HG03108 (cell line): ENCODE results near the gene SSC4D.
"Not testable (repeated sequence)": the region's sequence is repeated elsewhere in the genome, so short reads cannot be mapped to it uniquely, and the experiment has no call there.

ENCODE experiments used
- ATAC-seq: cut with Tn5 transposase; IDR thresholded peaks from one replicate; pipeline ENCODE4 v1.9.1; 2021; ENCODE audit warnings: moderate library complexity; ENCODE audit not compliant: unreplicated experiment

The SSC4D gene

DNA sequence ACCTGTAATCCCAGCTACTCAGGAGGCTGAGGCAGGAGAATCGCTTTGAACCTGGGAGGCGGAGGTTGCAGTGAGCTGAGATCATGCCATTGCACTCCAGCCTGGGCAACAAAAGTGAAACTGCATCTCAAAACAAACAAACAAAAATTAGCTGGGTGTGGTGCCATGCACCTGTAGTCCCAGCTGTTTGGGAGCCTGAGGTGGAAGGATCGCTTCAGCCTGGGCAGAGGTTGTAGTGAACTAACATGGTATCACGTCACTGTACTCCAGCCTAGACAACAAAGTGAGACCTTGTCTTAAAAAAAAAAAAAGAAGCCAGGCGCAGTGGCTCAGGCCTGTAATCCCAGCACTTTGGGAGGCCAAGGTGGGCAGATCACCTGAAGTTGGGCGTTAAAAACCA, 21.7 kb downstream of the SSC4D start:
- ATAC-seq: not testable (repeated sequence)

DNA sequence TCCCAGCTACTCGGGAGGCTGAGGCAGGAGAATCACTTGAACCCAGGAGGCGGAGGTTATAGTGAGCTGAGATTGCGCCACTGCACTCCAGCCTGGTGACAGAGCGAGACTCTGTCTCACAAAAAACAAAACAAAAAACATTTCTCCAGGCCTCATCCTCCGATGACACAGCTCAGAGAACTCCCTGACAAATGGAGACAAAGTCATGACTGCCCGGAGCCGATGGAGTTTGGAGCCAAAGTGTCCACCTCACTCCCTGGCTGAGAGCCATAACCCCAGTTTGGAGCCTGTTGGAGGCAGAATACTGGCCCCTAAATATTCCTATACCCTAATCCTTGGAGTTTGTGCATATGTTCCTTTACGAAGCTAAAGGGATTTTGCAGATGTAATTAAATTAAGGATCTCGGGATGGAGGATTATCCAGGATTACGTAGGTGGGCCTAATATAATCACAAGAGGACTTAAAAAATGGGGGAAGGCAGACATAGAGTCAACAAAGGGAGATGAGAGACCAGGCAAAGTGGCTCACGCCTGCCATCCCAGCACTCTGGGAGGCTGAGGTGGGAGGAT, 22.7 kb downstream of the SSC4D start:
- ATAC-seq: no peak

DNA sequence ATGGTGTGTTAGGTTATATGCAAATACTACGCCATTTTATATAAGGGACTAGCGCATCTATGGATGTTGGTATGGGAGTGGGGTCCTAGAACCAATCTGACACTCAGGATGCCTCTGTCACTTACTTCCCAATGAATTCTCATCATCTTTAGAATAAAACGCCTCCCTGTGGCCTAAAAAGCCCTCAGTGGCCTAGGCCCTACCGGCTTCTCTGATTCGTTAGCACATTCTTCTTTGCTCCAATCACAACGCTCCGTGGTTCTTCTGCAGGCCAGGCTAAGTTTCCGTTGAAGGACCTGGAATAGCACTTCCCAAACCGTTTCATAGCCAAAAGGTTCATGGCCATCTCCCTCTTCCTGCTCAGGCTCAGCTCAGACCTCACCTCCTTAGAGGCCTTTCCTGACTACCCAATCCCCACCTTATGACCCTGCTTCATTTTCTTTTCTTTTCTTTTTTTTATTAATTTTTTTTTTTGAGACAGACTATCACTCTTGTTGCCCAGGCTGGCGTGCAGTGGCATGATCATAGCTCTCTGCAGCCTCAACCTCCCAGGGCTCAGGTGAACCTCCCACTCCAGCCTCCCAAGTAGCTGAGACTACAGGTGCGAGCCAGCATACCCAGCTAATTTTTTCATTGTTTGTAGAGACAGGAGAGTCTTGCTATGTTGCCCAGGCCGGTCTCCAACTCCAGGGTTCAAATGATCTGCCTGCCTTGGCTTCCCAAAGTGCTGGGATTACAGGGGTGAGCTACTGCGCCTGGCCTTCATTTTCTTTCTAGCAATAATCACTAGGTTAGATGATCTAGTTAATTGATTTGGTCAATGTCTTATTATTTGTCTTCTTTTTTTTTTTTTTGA, 26.2 kb downstream of the SSC4D start:
- no peak for ATAC-seq

DNA sequence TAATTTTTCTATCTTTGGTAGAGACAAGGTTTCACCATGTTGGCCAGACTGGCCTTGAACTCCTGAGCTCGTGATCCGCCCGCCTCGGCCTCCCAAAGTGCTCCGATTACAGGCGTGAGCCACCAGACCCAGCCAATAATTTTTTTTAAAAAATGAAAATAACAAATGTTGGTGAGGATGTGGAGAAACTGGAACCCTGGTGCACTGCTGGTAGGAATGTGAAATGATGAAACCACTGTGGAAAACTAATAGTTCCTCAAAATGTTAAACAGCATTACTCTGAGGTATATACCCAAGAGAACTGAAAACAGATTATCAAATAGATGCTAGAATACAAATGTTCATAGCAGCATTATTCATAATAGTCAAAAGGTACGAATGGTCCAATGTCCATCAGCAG, 27.7 kb downstream of the SSC4D start:
- ATAC-seq: no peak

DNA sequence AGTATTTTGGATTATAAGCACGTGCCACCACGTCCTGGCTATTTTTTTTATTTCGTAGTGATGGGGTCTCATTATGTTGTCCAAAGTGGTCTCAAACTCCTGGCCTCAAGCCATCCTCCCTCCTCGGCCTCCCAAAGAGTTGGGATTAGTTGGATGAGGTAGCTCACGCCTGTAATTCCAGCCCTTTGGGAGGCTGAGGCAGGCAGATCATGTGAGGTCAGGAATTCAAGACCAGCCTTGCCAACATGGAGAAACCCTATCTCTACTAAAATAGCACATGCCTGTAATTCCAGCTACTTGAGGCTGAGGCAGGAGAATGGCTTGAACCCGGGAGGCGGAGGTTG, 28.9 kb downstream of the SSC4D start:
- no peak for ATAC-seq

DNA sequence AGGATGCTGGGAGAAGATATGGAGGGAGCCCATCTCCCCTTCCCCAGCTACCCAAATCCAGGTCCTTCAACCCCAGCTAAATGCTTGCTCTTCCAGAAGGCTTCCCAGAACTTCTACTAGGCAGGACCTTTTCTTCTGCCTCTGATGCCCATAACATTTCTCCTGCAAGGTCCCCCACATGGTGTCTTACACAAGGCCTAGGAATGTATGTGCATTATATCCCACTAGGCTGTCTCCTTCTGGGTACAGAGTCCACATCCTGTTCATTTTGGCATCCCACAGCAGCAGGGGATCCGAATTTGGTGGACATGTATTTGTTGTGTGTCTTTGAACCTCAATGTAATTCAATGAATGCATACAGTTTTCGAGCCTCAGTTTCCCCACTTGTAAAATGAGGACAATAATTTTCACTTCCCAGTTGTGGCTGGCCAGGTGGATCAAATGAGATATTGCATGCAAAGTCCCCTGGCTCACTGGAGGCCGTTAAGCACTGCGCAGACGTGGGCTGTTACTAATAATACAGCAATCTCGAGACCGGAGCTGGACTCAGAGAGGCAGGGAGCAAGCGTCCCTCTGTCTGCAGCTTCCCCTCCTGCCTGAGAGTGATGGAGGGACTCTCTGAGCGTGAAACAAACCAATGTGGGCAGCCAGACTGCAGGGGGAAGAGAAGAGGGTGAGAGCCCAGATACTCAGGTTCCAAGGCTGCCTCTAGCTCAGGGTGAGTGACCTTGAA, 32.1 kb downstream of the SSC4D start:
- ATAC-seq: no peak

DNA sequence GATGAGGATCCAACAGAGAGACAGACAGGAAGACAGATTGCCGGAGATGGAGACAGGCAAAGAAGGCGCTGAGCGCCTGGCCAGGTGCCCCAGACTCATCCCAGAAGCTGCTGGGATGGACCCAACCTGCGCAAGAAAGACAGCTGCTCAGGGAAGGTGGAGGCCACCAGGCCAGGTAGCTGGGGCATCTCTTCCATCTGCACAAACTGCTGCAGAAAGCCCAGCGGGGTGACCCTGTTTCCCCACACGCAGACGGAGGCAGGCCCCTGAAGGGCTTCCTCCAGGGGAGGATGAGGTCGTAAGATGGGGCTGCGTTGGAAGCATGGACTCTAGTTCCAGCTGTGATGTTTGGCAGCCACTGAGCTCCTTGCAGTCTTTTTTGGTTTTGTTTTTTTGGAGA, 34.2 kb downstream of the SSC4D start:
- ATAC-seq: no peak

DNA sequence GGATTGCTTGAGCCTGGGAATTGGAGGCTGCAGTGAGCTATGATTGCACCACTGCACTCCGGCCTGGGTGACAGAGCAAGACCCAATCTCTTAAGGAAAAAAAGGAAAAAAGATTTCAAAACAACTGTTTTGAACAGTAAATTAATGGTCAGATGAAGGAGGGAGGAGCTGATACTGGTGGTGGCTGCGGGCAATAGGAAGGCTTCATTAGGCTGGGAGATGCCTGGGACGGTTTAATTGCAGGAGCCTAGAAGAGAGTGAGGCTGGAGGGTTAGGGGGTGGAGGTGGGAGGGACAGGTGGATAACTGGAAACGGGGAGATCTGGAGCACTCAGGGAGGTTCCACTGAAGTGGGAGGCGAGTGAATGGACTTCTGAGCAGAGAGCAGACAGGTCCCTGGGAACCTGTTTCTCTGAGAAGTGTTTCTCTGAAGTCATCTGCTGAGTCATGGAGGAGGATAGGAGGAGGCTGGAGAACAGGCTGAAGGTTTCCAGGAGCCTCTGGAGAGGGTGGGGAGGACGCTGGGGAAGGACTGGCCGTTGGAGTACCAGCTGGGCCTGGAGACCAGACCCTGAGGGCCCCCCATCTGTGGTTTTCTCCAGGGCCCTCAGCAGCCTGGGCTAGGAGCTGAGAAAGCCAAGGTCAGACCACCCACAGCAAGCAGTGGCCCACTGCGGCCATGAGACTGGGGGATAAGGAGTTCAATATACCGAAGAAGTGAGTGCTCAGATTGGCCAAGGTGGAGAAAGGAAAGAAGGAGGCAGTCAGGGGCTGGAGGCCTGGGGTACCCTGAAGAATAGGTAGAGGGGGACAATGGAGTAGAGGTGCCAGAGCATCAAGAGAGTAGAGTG, 36.3 kb downstream of the SSC4D start:
- ATAC-seq: no peak

DNA sequence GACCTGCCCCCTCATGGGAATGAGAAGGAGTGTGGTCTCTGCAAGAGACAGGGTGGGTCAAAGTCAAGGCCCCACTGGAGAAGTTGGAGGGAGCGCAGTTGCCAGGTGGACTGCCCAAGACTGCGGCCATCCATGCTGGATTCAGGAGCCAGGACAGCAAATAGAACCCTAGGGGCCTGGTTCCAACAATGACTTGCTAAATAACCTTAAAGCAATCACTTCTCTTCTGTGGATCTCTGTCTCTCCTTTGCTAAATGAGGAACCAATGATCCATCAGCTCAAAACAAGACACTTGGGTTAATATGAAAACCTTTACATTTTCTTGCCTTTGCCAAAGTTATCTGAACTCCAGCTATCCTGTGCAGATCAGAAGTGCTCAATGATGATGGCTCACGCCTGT, 38.1 kb downstream of the SSC4D start:
- ATAC-seq: no peak

DNA sequence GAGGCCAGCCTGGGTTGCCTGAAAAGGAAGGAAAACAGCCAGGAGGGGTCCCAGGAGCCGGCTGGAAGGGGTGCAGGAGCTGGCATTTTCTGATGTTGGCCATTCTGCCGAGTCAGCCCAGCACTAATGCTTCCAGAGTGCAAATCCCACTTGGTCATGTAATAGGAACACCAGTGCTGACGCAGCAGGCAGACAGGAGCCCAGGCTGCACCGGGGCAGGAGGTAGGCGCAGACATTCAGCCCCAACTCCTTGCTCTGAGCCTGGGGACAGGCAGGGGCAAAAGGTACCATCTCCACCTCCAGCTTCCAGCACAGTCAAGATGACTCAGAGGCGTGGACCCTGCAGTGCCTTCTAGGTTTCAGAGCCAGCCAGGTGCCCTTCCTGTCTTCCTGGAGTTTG, 40.5 kb downstream of the SSC4D start:
- no peak for ATAC-seq

DNA sequence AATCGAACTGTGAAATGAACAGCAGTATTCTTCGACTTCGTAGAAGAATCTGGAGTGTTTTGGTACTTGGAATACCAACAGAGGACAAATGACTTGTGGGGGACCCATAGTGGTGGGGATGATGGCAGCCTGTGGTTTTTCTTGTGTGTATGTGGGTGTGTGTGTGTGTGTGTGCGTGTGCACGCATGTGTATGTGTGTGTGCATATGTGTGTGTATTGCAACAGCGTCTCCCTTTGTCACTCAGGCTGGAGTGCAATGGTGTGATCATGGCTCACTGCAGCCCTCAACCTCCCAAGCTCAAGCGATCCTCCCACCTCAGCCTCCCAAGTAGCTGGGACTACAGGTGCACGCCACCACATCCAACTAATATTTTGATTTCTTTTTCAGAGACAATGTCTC, 41.3 kb downstream of the SSC4D start:
- no peak for ATAC-seq

DNA sequence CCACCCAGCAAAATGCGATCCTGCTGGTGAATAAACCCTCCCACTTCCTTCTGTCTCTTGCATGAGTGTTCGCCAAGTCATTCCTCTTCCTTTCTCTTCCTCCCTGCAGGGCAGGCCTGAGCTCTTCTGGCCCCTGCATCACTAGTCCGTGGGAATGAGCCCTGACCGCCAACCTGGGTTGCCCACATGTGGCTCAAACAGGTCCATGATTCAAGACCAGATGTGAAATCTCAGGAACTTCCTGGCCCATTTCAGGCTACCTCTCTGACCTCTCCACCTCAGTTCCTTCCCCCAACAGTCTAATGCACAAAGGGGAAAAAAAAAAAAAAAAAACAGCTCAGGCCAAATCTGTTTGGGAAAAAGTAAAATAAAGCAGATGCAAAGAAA, 45.3 kb downstream of the SSC4D start:
- no peak for ATAC-seq

DNA sequence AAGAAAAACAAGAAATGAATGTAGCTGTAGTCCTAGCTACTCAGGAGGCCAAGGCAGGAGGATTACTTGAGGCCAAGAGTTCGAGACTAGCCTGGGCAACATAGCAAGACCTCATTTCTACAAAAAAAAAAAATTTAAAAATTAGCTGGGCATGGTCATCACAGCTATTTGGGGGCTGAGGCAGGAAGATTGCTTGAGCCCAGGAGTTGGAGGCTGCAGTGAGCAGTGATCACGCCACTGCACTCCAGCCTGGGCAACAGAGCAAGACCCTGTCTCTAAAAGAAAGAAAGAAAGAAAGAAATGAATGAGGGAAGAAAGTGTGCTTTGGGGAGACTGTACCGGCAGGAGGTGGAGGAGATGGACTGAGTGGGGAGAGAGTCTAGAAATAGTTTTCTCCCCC, 45.7 kb downstream of the SSC4D start:
- not testable (repeated sequence) for ATAC-seq

DNA sequence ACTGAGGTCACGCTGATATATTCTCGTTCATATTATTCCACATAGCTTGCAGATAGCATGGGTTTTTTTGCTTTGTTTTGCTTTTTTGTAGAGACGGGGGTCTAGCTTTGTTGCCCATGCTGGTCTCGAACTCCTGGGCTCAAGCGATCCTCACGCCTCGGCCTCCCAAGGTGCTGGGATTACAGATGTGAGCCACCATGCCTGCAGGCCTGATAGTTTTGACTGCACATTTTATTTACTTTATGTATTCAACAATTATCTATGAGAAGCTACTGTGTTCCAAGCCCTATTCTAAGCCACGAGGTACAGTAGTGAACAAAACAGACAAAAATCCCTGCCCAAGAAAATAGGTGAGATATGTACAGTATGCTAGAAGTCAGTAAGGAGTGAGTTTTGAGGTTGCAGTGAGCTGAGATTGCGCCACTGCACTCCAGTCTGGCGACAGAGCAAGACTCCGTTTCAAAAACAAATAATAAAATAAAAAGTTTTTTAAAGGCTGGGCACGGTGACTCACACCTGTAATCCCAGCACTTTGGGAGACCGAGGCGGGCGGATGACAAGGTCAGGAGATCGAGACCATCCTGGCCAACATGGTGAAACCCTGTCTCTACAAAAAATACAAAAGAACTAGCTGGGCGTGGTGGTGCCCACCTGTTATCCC, 49.4 kb downstream of the SSC4D start:
- no peak for ATAC-seq

DNA sequence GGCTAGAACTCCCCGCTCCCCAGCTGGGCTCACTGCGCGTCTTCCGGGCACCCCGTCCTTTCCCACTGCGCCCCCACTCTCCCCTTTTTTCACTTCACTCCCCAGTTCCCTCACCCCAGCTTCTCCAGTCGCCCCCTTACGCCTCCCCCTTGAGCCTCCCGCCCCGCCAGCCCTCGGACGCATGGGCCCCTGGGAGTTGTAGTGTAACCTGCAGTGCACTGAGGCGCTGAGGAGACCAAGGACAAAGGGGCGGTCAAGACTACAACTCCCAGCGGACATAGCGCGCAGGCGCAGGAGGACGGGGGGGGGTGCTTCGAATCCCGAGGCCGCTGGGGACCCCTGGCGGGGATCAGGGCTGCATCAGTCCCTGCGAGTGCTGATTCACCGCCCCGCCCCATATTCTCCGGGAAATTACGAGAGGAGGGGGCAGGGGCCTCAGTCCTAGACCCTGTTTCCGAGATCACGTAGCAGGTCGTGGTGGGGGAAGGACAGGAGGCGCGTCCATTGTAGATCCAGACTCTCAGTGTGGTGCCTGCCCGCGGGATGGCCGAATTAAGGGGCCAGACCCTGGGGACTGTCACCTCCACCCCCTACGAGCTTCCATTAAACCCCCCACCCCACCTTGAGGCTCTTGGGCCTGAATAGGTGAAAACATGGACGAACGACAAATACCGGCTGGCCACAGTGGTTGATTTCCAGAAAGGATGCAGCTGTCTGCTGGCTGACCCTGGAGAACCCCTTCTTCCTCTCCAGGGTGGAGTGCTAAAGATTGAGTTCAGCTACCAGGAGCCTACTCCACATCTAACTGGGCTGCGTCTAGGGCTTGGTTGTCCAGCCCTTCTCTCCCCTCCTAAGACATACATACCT, 50.2 kb downstream of the SSC4D start:
- ATAC-seq: peak; percentile 91

DNA sequence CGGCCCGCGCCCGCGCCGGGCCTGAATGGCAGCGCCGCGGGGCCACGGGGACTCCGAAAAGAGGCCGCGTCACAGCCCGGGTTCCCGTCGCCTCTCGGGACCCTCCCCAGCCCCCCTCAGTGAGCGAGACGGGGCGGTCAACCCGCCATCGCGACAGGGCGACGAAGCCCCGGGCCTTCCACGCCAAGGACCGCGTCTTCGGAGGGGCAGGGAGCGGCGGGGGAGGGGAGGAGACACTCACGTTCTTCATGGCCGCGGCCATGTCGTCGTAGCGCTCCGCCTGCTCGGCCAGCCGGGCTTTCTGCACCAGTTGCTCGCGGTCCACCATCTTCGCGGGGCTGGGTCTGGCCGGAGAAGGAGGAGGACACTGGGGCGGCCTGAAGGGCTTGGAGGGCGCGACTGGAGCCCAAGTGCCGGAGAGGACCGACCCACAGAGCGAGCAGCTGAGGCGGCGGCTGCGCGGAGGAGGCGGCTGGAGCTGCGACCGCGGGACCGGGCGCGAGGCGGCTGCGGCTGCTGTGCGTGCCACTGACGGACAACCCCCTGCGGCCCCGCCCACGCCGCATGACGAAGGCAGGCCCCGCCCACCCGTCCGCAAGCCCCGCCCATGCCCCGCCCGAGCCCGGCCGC, 50.9 kb downstream of the SSC4D start, which contains the start of gene YWHAG:
Gene YWHAG, minus strand, starts transcription at position 511 of the 630 bp plus-strand sequence. Its CDS starts 183 bp downstream, at position 328.
- ATAC-seq: peak; percentile 59

DNA sequence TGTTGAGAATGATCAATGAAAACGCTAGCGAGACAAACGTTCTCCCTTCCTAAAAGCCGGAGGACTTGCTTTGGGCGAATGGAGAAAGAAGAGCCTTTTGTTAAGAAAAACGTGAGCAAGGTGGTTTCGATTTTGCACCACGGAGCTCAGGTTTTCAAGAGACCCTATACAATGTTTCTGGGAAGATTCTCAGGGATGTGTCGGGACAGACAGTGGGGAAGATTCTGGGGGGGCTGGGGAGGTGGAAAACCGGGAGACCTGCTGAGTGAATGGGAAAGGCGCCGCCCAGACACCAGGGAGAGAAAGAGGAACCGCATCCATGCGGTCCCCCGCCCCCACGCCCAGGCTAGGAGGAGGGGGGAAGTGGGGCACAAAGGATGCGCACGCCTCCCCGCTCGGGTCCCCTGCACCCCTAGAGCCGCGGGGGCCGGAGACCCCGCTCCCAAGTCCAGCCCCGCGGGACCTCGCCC, 51.5 kb downstream of the SSC4D start:
- ATAC-seq: peak; percentile 27

DNA sequence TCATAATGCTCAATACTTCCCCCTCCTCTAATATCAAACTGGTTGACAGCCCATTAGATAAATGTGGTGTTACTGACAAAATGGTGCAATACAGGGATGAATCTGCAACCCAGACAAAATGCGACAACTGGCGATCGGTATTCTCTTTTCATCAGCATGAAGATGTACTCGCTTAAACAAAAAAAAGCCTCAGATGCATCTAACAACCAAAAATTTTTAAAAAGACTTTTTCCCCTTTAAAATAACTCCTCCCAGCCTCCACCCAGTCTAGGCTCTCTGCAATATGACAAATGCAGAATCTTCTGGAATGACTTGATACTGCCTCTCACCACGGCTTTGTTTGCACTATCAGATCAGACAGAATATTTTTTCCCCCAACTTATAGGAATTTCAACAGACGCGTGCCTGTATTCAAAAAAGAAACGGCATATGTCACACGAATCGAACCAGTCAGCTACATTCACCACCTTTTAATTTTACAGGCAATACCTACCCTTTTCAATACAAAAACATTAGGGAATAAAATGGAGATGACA, 52.0 kb downstream of the SSC4D start:
- no peak for ATAC-seq

DNA sequence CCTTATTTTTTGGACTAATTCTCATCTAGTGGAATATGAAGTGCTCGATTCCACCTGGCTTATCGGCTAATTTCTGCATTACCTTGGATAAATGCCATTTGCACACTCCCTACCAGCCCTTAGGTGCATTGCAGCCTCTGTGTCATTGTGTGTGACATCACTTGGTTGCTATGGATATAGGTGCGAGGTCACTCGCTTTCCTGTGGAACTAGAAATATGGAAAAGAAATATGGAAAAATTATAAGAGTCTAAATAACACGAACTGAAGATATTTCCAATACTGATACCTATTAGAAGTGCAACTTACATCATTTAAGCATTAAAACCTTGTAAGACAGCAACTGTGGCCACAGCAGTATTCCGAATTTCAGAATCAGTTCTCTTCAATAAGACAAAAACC, 52.7 kb downstream of the SSC4D start:
- no peak for ATAC-seq
